NT2/D1 (cell line): ENCODE measurements around the gene GRK5.

ENCODE experiments used
- SUZ12 ChIP-seq: IDR thresholded peaks from 2 replicates; pipeline ENCODE4 v1.6.1; 2011; ENCODE audit not compliant: insufficient read length, insufficient read depth; ENCODE audit errors: extremely low read depth
- YY1 ChIP-seq: IDR thresholded peaks from 2 replicates; pipeline ENCODE4 v1.6.1; 2011; ENCODE audit not compliant: insufficient read length, insufficient read depth
- ZNF274 ChIP-seq: IDR thresholded peaks from 2 replicates; pipeline ENCODE4 v1.6.1; 2011; ENCODE audit warnings: mild to moderate bottlenecking, low read depth, low read length

DNA sequence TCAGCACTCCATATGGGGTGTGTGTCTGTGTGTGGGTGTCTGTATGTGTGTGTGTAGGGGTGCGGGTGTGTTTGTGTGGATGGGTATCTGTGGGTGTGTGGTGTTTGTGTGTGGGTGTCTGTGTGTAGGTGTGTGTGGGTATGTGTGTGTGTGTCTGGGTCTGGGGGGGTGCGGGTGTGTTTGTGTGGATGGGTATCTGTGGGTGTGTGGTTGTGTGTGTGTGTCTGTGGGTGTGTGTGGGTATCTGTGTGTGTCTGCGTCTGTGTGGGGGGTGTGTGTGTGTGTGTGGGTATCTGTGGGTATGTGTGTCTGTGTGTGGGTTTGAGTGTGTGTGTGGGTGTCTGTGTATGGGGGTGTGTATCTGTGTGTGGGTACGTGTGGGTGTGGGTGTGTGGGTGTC, 186.5 kb downstream of the GRK5 start:
- TF ChIP-seq ZNF274 = no peak
- TF ChIP-seq YY1 = no peak
- TF ChIP-seq SUZ12 = no peak
